ENCODE results near the gene RBM22.
A peak's percentile ranks its signal among the peaks of the same experiment; 100 is the strongest.
"Not testable (repeated sequence)": the region's sequence is repeated elsewhere in the genome, so short reads cannot be mapped to it uniquely, and the experiment has no call there.

Gene RBM22

DNA sequence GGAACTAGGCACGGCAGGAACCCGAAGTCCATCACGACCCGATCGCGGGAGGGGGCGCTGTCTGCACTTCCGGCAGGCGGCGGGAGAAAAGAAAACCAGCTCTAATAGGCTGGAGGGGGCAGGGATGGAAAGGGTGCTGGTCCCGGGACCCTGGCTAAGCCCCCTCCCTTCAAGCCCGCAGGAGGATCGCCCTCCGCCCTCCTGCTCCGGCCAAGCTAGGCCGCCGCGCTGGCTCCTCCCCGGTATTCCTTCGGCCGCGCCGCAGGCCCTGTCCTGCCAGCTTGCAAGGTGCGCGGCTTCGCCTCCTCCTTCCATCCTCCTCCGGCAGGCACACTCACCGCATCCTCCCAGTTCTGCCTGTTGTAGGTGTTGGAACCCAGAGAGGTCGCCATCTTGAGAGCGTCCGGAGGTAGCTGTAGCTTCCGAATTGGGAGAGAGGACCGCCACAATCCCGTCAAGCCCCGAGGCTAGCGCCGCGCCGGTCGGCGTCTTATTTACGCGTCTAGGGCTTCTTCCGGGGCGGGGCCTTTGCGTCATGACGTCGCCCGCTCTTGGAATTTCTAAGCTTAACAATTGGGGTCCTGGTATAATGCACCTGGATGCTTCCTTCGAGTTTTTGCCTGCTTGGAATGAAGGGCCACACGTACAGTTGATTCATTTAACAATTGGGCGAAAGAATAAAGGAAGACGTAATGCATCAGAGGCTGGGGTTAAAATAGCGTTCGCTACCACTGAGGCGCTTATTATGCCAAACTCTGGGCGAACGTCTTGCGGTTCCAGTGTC is at the start of gene RBM22:
Gene RBM22 (minus strand): TSS at position 469 of the 784 bp plus-strand sequence. CDS start 77 bp downstream, at position 392.
- DNase-seq: peak; percentile 87

DNA sequence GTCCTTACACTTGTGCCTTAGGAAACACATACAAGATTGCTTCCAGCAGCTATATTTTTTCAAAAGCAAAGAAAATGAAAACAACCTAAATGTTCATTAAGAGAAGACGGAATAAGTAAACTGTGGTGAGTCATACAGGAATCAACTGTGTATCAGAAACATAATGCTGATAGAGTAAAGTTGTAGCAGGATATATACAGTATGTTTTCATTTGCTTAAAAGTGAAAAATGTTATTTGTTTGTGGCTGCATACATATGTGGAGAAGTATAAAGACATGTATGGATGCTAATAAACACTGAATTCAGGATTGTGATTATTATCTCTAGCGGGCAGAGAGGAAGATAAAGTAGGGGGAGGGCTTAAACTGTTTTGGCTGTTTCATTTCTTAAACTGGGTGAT is 49.6 kb upstream of the RBM22 start:
- no peak for DNase-seq

DNA sequence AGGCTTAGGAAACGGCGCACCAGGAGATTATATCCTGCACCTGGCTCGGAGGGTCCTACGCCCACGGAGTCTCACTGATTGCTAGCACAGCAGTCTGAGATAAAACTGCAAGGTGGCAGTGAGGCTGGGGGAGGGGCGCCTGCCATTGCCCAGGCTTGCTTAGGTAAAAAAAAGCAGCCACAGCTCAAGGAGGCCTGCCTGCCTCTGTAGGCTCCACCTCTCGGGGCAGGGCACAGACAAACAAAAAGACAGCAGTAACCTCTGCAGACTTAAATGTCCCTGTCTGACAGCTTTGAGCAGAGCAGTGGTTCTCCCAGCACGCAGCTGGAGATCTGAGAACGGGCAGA is 42.3 kb upstream of the RBM22 start:
- not testable (repeated sequence) for DNase-seq

DNA sequence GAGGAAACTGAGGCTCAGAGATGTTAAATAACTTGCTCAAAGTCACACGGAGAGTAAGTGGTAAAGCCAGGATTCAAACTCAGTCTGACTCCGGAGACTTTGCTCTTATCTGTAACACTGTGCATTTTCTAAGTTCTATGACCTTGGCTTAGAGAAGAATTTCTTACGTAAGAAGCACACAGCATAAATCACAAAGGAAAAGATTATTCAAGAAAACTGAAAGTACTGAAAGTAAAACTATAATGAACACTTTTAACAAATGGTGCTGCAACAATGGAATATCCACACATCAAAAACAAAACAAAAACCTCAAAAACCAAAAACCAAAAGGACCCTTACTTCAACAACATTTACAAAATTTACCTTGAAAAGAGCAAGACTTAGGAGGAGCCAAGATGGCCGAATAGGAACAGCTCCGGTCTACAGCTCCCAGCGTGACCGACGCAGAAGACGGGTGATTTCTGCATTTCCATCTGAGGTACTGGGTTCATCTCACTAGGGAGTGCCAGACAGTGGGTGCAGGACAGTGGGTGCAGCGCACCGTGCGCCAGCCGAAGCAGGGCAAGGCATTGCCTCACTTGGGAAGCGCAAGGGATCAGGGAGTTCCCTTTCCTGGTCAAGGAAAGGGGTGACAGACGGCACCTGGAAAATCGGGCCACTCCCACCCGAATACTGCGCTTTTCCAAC is 41.7 kb upstream of the RBM22 start:
- not testable (repeated sequence) for DNase-seq

DNA sequence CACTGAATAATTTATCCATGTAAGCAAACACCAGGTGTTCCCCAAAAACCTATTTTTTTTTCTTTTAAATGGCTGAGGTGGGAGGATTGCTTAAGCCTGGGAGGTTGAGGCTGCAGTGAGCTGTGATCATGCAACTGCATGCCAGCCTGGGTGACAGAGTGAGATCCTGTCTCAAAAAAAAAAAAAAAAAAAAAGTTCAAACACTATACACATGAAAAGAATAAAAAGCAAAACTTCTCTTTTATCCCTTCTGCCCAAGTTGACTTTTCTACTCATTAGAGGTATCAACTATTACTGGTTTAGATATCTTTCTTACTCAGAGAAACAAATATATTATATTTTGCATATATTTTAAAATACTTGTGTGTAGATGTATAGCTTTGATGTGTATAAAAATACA is 40.1 kb upstream of the RBM22 start:
- no peak for DNase-seq

DNA sequence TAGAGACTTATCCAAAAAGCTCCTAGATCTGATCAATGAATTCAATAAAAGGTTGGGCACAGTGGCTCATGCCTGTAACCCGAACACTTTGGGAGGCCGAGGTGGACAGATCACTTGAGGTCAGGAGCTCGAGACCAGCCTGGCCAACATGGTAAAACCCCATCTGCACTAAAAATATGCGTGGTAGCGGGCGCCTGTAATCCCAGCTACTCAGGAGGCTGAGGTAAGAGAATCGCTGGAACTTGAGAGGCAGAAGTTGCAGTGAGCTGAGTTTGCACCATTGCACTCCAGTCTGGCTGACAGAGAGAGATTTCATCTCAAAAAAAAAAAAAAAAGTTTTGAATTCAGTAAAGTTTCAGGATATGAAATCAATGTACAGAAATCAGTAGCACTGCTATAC is 38.0 kb upstream of the RBM22 start:
- no peak for DNase-seq

DNA sequence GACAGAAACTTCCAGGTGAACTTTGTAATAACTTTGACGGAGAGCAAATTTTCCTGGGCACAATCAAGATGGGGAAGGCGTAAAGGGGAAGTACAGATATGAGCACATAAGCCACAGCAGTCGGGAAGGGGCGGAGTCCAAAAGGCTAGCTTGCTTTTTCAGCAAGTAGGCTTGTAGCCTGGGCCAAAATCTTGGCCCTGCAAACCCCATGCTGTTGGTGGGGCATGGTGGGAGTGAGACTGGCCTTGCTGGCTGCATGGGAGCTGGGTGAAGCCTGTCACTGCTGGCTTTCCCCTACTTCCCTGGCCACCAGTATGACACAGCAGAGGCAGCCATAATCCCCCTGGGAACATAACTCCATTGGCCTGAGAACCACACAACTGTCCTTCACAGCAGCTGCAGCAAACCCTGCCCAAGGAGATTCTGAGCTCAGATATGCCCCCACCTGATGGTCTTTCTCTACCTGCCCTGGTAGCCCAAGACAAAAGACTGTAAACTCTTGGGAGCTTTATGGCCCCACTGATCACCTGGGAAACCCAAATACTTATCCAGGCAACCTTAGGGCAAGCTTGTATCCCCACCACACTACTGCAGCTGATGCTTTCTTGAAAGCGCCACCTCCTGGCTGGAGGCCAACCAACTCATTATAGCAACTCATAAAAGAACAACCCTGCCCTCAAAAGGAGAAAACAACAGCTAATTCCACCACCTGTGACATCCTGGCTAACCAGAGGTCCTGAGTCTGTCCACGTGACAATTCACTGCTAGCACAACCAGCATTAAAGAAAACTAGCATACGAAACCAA is 33.9 kb upstream of the RBM22 start:
- DNase-seq: no peak

DNA sequence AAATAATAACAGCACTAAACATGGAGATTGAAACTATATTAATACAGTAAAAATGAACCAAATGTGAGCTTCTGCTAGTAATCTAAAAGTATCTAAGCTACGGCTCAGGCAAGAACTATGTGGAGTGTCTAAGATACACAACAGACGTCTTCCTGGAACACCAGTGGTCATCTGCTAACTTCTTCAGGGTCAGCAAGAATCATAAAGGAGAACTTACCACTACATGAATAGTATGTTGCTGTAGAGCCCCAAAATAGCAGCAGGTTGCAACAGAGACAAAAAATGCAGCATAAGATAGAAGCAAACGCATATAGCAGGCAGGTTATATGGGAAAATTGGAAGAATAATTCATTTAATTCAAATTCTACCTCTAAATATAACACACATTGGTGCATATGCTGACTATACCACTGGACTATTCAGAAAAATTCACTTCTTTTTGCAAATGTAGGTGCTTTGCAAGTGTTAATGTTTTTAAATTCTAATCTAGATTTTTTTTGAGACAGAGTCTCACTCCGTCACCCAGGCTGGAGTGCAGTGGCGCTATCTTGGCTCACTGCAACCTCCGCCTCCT is 30.9 kb upstream of the RBM22 start:
- no peak for DNase-seq

DNA sequence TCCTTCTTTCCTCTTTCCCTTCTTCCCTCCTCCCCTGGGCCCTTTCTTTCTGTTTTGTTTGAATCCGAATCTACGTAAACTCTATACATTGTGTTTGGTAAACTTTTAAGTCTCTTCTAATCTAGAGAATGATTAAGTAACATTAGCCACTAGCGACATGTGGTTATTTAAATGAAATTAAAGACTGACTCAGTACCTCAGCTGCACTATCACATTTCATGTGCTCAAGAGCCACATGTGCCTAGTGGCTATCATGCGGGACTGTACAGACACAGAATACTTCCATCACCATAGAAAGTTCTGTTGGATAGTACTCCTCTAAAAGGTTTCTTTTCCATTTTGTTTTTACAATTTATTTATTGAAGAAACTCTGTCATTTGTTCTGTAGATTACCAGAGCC is 29.0 kb upstream of the RBM22 start:
- DNase-seq: no peak

DNA sequence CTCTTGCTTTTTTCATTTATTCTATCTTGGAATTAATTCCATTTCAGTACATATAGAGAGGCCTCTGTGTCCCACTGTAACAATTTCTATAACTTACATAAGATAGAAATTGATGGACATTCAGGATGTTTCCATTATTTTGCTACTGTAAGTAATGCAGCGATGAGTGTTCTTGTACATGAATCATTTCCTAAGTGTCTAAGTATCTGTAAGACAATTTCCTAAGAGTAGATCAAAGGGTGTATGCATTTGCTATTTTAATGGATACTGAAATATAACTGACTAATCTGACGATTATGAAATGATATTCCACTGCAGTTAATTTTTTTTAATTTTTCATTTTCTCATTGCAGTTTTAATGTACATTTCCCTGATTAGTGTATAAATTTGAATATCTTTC is 23.0 kb upstream of the RBM22 start:
- DNase-seq: no peak

DNA sequence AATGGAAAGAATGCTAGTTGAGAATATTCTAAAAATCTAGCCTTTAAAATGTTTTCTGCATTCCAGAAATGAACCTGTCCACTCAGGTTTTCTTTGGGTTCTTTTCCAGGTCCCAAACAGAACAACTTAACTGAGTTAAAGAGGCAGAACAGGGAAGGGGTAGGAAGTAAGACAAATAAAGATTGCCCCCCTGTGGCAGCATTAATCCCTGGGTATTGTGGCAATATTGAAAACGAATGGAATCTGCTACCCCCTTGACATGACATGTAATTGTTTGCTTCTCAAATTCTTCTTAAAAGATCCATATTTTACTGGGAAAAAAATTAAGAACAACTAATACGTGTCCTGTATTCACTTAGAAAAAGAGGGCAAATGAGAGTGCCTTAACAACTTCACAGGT is 9.3 kb upstream of the RBM22 start:
- DNase-seq: peak; percentile 8

DNA sequence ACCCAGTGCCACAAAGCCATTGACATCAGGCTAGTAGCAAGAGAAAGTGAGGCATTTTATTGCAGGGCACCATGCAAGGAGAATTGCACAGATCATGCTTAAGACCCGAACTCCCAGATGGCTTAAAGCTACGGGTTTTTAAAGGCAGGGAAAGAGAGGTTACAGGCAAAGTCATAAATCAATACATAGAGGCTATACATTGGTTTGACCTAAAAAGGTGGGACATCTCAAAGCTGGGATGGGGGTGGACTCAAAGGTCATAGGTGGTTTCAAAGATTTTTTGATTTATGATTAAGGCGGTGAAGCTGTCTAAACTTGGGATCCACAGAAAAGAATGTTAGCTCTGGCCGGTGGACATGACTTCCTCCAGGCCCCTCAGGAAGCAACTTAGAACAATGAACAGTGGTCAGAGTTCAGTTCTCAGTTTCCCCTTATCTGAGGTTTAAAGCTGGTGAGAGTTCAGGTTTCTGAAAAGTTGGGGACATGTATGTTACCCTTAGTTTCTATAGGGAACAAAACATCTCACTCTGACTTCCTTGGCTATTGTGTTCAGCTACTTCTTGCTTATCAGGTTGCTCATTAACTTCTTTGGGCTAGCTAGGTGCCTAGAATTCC is 6.0 kb upstream of the RBM22 start:
- no peak for DNase-seq

DNA sequence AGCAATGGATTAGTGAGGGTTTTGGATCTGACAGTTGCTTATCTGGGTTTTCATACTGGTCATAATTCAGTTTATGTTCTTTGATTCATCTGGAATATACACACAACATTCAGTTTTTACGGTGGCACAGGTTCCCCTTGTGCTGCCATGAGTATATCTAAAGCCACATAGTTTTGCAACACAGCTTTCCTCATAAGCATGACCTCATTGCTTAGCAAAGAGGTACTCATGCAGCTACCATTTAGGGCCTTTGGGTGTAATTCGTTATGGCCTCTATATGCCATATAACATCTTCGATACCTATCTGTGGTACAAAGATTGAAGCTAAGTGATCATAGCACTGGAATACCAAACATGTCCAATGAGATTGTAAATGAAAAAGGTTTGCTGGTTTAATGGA is 2.9 kb upstream of the RBM22 start:
- DNase-seq: no peak

DNA sequence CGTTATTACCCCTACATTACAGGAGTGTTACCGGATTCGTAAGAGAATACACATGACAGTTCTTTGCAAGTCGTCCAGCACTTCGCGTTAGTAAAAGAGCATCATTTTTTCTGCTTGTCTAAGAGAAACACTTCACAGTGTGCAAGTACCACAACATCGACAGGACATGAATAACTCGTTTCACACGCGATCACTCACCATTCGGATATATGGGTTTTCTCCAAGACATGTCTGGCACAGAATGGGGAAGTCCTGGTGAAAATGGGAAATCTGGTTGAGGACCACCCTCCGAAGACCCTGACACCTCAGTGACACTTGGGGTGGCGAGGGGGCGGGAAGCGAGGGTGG is 642 bp downstream of the RBM22 start:
- peak; percentile 5 for DNase-seq

DNA sequence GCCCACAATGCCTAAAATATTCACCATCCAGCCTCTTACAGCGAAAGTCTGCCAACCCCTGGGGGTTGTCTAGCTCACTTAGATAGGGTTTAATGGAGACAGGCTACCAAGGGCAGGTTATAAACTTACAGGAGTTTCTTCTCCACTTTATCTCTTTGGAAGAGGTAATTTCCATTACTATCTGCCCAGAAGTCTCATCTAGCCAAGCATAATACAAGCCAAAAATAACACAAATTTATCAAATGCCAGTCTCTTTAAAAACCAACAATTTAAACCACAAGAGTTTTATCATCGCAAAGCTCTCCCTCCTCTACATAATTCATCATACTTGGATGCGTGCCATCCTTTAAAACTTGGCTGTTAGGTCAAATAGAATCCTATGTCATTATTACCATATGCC is 6.2 kb downstream of the RBM22 start:
- peak; percentile 56 for DNase-seq

DNA sequence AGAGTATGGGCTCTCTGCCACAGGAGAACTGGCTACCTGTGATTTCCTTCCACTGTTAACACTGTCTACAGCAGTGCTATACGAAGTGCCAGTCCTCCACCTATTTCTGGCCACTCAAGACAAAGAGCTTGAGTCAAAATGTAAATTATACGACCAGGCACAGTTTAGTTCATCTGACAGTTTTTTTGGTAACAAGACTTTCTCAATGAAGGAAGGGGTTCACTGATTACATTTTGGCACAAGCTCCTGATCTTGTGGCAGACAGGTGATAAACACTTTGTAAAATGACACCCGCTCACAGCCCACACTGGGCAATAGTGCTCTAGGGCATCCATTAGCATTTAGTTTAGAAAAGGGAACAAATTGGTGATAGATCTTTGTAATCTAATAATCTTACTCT is 8.6 kb downstream of the RBM22 start:
- no peak for DNase-seq

DNA sequence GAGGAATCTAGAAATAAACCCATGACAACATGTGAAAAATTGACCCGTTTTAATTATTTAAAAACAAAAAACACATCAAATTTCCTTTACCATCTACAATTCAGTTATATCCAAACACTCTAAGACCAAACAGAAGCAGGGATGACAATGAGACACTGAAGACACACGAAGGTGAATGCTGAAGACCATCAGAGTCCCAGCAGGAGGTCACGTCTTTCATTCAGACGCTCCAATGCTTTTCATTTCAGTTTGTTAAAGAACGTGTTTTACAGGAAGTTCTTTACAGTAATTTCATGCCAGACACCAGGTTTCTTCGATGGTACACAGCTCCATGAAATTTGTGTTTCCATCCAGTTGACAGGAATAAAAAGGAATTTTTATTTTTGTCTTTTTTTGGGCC is 10.1 kb downstream of the RBM22 start:
- no peak for DNase-seq

DNA sequence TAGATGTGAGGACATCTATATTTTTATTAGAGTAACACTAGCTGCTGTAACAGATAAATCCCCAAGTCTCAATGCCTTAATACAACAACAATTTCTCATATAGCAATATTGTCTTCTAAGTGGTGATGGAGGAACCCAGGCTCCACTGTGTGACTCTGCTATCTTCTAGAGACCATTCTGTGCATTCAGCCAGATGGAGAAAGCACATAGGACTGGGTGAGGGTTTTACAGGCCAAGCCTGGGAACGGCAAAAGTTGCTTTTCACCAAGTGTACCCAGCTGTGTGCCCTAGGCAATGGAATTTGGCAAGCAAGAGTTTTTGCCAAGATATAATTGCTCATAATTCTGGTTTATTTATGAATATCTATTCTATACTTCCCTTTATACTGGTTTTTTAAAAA is 11.7 kb downstream of the RBM22 start:
- DNase-seq: no peak

DNA sequence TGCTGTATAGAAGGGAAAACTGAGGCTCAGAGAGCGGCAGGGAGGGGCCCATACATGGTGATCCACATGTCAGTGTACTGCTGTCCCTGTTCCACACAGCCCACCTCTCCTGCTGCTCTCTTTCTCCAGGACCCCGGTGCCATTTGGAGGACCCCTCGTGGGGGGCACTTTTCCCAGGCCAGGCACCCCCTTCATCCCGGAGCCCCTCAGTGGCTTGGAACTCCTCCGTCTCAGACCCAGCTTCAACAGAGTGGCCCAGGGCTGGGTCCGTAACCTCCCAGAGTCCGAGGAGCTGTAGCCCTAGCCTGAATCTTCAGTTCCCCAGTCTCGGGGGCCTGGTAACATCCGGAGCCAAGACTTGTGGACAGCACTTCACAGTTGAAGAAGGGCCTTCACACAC is 24.3 kb downstream of the RBM22 start:
- DNase-seq: no peak

DNA sequence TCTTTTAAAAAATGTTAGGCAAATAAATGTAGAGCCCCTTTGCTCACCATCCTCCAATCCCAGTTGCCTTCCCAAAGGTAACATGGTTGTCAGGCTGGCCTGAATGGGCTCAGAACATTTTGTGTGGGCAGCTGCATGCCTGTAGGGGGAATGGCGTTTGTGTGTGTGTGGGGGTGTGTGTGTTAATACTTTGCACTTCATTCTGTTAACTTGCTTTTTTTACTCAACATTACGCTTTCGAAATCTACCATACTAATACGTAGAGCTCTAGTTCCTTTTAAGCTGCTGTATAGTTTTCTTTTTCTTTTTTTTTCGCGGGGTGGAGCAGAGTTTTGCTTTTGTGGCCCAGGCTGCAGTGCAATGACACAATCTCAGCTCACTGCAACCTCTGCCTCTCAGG is 25.8 kb downstream of the RBM22 start:
- no peak for DNase-seq

DNA sequence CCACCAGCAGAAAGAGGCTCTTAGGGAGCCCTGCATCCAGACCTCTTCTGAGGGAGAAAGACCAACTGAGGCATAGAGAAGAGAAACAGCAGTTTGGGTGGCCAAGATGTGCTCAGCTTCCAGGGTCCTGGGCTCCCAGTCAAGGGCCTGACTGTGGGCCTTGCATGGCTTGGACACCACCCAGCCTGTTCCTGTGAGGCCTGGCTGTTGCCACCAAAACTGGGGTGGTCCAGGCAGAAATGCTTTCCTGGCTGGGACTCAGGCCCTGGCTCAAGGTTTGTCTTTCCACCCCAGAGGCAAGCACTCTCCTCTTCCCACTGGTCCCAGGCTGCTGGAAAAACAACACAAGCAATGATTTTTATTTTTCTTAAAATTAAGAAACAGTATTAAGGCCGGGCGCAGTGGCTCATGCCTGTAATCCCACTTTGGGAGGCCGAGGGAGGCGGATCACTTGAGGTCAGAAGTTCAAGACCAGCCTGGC is 26.5 kb downstream of the RBM22 start:
- no peak for DNase-seq

DNA sequence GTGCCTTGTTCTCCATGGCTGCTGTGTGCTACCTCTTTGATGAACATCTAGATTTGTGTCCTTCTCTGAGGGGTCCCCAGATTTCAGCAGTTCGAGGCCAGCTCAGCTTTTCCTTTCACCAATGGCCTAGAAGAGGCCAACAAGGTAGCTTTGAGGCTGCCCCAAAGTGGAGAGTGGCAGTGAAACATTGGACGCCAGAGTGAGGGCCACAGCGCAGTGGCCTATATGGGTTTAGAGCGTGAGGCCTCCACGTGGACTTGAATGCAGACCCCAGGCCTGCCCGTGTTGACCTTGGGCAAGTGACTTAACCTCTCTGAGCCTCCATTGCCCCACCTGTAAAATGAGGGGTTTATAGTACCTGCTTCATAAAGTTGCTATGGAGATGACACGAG is 28.0 kb downstream of the RBM22 start:
- DNase-seq: no peak

DNA sequence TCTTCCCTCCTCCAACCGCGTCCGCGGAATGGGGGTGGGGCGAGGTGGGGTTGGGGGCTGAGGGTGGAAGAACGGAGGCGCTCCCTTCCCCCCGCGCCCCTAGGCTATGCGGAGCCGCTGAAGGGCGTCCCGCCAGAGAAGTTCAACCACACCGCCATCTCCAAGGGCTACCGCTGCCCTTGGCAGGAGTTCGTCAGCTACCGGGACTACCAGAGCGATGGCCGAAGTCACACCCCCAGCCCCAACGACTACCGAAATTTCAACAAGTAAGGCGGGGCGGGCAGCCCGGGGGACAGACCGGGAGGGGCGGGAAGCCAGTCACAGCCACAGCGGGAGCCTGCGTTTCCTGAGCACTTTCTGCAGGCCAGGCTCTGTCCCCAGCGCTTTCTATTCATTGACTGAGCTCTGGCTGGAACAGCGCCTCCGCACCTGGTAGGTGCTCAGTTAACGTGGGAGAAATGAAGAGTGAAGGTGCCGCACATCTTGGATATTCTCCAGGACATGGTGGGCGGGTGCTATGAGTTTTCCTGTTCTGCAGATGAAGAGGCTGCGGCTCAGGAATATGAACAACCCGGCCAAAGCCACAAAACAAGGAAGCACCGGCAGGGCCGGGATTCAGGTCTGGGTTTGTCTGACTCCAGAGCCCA is 28.5 kb downstream of the RBM22 start:
- DNase-seq: peak; percentile 35

Data from fibroblast of skin of right quadriceps (primary cell).